ENCODE data around the gene NKX6-2.

NKX6-2 gene

GRCh38 chr10:132785723-132786475 is at the start of gene NKX6-2:
Gene NKX6-2, minus strand, starts transcription at chr10:132786147. Its CDS starts 199 bp downstream, at chr10:132785948.
- no peak within 1 kb of the TSS for H3K4me3 ChIP-seq (ENCODE audit: low read length)
- no peak for TF ChIP-seq CTCF (conservative IDR thresholded peaks at IDR 0.05; ENCODE audit: low read length)
- no peak for DNase-seq (ENCODE audit: low read depth)

GRCh38 chr10:132834891-132835847 is 49.2 kb upstream of the NKX6-2 start:
- no peak for DNase-seq (ENCODE audit: low read depth)
- H3K4me3 ChIP-seq (ENCODE audit: low read length) = no peak overlapping the region

GRCh38 chr10:132834311-132834761 is 48.4 kb upstream of the NKX6-2 start:
- DNase-seq (ENCODE audit: low read depth) = no peak
- no peak for TF ChIP-seq CTCF (conservative IDR thresholded peaks at IDR 0.05; ENCODE audit: low read length)
- H3K4me3 ChIP-seq (ENCODE audit: low read length) = no peak overlapping the region

More at GRCh38 chr10:132834891-132835847, 49.2 kb upstream of the NKX6-2 start:
- TF ChIP-seq CTCF (conservative IDR thresholded peaks at IDR 0.05; ENCODE audit: low read length) = no peak

- no peak for DNase-seq (ENCODE audit: low read depth)
- TF ChIP-seq CTCF (conservative IDR thresholded peaks at IDR 0.05; ENCODE audit: low read length) = no peak
- H3K4me3 ChIP-seq (ENCODE audit: low read length) = no peak overlapping the region
These were observed 47.6 kb upstream of the NKX6-2 start for GRCh38 chr10:132833421-132834111.

- H3K4me3 ChIP-seq (ENCODE audit: low read length) = no peak overlapping the region
- DNase-seq (ENCODE audit: low read depth) = no peak
- no peak for TF ChIP-seq CTCF (conservative IDR thresholded peaks at IDR 0.05; ENCODE audit: low read length)
These were observed 46.4 kb upstream of the NKX6-2 start for GRCh38 chr10:132832186-132832969.

GRCh38 chr10:132829403-132829802 is 43.5 kb upstream of the NKX6-2 start:
- TF ChIP-seq CTCF (conservative IDR thresholded peaks at IDR 0.05; ENCODE audit: low read length) = no peak
- DNase-seq (ENCODE audit: low read depth) = no peak
- no peak overlapping the region for H3K4me3 ChIP-seq (ENCODE audit: low read length)

Measured in AG10803 (cell line).